LNCAP (cell line): ENCODE results near the gene TBL1XR1.

ENCODE experiments used
- TF ChIP-seq, protein P1 (sequence below): fragments of 450-650 bp; IDR thresholded peaks from 2 replicates; pipeline ENCODE4 v1.5.1; 2017; ENCODE audit warnings: mild to moderate bottlenecking

TBL1XR1 gene

DNA sequence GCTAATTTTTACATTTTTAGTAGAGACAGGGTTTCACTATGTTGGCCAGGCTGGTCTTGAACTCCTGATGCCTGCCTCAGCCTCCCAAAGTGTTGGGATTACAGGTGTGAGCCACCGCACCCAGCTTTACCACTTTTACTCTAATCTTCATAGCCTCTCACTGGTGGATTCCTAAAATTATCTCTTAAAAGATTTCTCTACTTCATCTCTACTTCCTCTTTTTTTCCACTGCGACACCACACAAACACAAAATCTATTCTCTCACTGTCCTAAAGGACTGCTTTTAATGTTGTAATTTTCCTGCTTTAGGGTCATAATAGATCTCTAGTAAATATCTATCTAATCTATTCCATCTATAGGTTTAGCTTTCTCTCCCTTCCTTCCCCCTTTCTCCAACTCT lies 34.0 kb upstream of the TBL1XR1 start:
- TF ChIP-seq, protein P1, sequence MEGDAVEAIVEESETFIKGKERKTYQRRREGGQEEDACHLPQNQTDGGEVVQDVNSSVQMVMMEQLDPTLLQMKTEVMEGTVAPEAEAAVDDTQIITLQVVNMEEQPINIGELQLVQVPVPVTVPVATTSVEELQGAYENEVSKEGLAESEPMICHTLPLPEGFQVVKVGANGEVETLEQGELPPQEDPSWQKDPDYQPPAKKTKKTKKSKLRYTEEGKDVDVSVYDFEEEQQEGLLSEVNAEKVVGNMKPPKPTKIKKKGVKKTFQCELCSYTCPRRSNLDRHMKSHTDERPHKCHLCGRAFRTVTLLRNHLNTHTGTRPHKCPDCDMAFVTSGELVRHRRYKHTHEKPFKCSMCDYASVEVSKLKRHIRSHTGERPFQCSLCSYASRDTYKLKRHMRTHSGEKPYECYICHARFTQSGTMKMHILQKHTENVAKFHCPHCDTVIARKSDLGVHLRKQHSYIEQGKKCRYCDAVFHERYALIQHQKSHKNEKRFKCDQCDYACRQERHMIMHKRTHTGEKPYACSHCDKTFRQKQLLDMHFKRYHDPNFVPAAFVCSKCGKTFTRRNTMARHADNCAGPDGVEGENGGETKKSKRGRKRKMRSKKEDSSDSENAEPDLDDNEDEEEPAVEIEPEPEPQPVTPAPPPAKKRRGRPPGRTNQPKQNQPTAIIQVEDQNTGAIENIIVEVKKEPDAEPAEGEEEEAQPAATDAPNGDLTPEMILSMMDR, result no peak

DNA sequence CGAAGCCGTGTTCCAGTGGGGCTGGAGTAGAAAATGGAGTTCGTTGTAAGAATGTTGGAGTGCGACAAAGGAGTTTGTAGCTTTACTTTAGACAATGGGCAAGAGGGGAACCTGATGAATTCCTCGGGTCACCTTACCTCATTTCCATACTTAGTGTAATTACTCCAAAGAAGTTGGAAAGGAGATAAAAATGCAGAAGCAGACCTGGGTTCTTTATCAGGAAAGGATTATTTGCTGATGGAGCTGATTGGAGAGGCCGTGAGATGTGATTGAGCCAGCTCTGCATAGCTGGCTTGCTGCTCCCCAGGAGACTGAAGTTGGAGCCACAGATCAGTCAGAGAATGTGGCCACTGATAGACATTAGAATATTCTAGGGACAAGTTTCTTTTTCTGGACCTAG lies 33.4 kb upstream of the TBL1XR1 start:
- TF ChIP-seq, protein P1, result no peak

DNA sequence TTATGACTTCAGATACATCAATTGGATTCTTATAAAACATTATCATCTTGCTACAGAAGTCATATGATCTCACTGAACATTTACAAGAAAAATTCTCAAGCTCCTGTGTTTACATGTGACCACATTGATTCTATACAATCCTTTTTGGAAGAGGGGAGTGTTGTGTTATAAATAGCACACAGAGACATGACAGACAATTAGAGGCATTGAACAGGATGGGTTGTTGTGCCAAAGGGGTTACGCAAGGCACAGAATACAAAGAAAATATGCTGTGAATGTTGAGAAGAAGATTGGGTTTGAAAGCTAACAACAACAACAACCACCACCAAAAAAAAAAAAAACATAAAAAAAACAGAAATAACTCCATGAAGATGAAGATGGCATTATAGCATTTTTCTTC lies 32.5 kb upstream of the TBL1XR1 start:
- TF ChIP-seq, protein P1, result no peak

DNA sequence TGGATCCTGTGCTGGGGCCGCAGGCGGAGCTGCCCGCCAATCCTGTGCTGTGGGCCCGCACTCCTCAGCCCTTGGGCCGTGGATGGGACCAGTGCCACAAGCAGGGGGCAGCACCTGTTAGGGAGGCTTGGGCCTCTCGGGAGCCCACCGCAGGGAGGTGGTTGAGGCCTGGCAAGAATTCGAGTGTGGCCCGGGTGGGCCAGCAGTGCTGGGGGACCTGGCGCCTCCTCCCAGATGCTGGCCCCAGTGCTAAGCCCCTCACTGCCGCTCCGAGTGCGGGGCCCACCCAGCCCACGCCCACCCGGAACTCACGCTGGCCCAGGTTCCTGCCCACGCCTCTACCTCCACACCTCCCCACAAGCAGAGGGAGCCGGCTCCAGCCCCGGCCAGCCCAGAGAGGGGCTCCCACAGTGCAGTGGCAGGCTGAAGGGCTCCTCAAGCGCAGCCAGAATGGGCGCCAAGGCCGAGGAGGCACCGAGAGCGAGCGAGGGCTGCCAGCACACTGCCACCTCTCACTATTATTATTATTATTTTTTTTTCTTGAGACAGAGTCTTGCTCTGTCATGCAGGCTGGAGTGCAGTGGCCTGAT lies 31.4 kb upstream of the TBL1XR1 start:
- TF ChIP-seq, protein P1, result no peak

DNA sequence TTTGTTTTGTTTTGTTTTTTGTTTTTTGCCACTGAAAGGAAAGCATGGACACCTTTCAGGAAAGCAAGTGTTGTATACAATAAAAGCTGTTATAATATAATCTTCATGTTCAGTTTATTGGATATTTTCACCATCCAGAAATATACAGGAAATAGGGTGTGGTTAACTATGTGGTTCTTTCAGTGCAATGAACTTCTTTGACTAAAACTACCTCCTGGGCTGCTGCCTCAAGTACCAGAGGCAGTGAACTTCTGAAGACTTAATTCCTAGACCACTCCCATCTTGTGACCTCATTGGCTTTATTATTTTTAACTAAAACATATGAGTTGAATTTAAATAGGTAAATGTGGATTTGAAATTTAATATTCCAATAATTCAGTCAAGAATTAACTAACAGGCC lies 27.1 kb upstream of the TBL1XR1 start:
- TF ChIP-seq, protein P1, result no peak

DNA sequence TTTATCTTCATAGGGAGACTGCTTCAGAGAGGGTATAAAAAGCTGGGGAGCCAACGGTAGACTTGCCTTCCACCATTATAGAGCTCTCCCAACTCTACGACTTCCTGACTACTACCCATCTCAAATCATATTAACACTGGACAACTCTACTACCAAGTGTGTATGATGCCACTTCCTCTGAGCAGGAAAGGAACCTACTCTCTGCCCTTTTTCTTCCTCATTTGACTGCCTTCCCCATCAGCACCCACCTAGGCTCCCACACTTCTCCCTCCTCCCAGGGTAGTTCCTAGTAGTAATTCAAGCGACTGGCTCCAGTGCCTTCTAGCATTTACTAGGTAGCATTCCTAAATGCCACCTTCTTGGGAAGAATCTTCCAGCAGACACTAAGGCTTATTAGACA lies 24.5 kb upstream of the TBL1XR1 start:
- TF ChIP-seq, protein P1, result no peak

DNA sequence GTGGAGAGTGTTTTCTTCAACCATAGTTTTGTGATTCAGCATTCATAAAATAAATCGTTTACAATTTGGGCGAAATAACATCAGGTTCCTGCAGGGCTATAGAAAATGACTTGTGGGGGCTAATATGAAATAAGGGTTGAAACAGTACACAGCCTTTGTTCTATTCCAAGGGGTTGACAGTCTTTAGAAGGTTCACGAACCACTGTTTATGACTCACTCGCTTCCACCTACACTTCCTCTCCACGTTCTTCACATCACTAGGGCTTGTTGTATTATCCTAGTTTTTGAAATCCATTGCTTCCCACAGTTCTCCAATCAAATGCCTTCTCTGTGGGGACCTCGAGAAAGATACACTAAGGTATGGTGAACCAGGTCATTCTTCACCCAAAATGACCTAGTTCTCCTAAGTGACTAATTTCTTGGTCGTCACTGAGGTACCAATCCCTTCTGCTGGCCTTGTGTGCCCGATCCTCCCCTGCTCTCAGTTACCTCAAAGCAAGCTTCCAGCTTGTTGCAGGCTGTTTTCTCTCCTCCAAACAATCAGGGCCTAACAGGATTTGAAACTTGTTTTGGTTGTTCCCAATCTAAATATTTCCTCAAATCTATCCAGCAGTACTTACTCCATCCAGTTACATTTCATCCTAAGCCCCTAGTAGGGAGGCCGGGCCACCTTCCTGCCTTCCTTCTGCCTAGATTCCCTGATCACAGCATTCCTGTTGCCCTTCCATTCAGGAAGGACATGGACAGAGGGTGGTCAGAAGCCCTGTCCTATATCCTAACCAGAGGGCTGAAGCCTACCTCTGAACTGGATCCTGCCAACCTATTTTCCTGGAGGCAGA lies 23.1 kb upstream of the TBL1XR1 start:
- TF ChIP-seq, protein P1, result no peak
